ENCODE measurements around the gene TAF6L.

- TF ChIP-seq CTCF (IDR thresholded peaks at IDR 0.05) (no peak), POLR2A (IDR thresholded peaks at IDR 0.05) (no peak)
These were observed 38.4 kb upstream of the TAF6L start for GRCh38 chr11:62732830-62733229.

Data from upper lobe of left lung (tissue), 4 donors.